ENCODE data around the gene UBTF.

DNA sequence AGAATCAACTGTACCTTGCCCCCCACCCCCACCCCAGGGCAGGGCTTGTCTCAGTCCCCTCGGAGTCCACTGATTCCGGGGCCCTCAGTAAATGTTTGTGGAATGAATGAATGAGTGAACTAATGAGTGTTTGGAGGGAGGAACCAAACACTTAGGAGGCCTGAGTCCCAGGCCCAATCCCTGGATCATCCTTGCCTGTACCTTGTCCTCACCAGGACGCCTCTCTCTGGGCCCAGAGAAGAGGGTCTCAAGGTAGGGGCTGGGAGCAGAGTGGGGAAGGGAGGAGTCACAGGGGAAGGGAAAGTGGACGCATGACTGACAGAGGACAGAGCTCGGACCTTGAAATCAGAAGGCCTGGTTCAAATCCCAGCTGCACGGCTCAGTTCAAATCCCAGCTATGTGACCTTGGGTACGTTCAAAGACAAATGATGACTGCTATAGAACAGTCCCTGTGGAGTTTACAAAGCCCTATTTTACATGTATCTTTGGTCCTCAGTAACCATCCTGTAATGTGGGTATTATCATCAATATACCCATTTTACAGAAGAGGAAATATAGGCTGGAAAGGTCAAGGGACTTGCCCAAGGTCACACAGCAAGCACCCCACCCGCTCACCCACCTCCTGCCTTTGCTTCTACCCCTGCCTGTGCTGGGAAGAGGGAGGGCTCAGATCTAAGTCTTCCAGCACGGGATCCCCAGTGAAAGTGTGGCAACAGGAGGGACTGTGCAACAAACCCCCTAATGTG, 30.2 kb upstream of the UBTF start:
- TF ChIP-seq, protein P1, sequence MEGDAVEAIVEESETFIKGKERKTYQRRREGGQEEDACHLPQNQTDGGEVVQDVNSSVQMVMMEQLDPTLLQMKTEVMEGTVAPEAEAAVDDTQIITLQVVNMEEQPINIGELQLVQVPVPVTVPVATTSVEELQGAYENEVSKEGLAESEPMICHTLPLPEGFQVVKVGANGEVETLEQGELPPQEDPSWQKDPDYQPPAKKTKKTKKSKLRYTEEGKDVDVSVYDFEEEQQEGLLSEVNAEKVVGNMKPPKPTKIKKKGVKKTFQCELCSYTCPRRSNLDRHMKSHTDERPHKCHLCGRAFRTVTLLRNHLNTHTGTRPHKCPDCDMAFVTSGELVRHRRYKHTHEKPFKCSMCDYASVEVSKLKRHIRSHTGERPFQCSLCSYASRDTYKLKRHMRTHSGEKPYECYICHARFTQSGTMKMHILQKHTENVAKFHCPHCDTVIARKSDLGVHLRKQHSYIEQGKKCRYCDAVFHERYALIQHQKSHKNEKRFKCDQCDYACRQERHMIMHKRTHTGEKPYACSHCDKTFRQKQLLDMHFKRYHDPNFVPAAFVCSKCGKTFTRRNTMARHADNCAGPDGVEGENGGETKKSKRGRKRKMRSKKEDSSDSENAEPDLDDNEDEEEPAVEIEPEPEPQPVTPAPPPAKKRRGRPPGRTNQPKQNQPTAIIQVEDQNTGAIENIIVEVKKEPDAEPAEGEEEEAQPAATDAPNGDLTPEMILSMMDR (IDR thresholded peaks at IDR 0.05; ENCODE audit: borderline replicate concordance, extremely low read depth, low read length, poor library complexity, severe bottlenecking): no peak
- no peak for TF ChIP-seq EZH2 (IDR thresholded peaks at IDR 0.05; ENCODE audit: borderline replicate concordance, low read depth, low read length, severe bottlenecking)

Data from DND-41 (cell line).